GM19463 (cell line): ENCODE measurements around the gene SORL1.

Experiments
- ATAC-seq: cut with Tn5 transposase; IDR thresholded peaks from one replicate; pipeline ENCODE4 v1.9.1; 2021; ENCODE audit warnings: mild to moderate bottlenecking, moderate library complexity; ENCODE audit not compliant: unreplicated experiment

Gene SORL1

GRCh38 chr11:121429556-121429955 lies 22.6 kb upstream of the SORL1 start:
- ATAC-seq, result no peak

GRCh38 chr11:121431820-121432526 lies 20.1 kb upstream of the SORL1 start:
- no peak for ATAC-seq

GRCh38 chr11:121435132-121435531 lies 17.0 kb upstream of the SORL1 start:
- ATAC-seq, result no peak

DNA sequence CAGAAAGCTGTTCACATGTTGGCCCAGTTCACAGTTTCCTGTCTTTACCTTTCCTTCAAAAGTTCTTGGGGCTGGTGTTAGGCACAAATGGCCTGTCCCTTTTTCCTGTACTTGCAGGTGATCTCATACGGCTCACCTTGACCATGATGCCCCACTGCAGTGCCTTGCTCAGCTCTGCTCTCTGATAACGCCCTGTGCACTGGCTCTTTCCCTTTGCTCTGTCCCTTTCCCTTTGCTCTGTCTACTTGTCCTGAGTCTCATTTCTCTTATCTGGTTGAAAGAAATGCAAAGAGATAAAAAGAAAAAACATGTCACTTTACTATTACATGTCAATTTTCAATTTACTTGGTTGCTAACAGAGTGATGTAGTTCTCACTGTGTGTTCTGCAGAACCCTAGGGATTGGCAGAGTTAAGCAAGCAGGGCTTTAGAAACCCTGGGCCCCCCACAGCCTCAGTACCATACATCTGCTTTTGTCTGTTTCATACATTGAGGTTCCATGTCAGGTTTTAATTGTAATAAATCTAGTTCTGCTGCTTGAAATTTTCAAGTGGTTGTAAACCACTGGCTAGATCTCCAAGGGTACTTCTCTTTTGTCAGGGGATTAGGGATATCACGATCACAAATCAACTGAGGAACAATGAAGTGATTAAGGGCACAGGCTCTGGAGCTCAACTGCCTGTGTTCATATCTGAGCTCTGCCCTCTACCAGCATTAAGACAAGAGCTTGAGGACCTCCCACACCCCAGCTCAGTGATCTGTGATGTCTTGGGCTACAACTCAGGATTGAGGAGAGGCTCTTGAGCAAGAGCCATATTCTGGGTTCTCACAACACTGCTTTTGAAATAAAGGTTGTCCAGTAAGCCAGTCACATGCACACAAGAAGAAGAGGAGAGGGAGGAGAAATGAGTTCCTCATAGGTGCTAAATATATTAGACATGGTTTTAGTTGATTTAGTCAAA lies 16.3 kb upstream of the SORL1 start:
- no peak for ATAC-seq

DNA sequence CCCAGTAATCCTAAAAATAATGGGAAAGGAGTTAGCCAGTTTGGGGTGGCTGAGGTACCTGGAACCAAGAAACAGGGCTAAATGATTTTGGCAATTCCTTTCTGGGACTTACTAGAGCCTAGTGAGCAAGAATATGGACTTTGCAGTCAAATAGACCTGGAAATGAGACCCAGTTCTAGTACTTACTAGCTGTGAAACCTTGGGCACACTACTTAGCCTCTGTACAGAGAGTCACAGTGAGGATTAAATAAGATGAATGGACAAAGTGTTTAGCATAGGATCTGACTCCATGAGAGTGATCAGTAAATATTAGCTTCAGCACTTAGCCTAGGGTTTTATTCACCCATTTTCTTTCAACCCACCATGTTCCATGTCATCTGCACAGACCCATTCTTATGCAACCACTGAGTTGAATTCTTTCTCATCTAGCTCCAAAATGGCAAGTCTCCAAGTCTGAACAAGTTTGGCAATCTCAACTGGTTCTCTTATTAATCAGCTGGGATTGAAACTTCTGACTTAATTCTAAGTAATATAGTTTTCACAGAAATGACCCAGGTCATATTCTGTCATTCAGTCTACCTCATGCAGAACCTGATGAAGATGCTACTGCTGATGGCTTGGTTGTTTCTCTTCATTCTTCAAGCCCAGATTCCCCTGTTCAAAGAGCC lies 15.0 kb upstream of the SORL1 start:
- ATAC-seq, result no peak

- ATAC-seq, result no peak
These were observed 14.4 kb upstream of the SORL1 start for GRCh38 chr11:121437686-121438078.

GRCh38 chr11:121439337-121439736 lies 12.8 kb upstream of the SORL1 start:
- no peak for ATAC-seq

DNA sequence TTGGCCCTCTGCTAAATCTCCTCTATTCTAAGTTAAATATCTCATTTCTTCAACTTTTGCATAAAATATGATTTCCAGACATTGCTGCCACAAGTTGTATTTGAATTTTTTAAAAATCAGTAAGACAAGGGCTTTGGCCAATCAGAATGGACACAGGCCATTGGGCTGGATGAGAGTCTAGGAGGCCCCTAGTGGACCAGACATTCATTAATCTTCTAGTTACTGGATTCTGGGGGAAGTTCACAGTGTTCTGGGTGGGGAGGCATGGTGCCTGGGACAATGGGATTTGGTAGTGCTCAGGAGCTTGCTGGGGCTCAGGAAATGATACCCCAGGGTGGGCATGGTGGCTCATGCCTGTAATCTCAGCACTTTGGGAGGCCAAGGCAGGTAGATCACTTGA lies 12.4 kb upstream of the SORL1 start:
- ATAC-seq, result no peak

GRCh38 chr11:121441521-121441920 lies 10.6 kb upstream of the SORL1 start:
- no peak for ATAC-seq

GRCh38 chr11:121443688-121444275 lies 8.3 kb upstream of the SORL1 start:
- no peak for ATAC-seq

DNA sequence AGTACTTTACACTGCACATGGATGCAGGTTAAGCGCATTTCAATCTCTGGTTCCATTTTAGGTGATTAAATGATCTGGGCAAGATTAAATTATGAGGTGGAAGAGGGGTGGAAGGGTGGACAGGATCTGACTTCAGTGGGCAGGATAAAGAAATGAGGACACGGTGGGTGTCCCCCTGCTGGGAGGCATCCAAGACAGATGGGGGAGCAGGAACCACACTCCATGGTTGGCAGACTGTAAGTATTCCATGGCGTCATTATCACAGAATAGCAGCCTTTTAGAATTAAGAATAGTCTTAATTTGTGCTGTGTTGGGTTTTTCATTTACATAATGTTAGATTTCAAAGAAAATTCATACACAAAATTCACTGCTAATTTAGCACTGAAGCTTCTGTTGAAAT lies 7.6 kb upstream of the SORL1 start:
- no peak for ATAC-seq

- ATAC-seq, result peak; percentile 7
These were observed 6.9 kb upstream of the SORL1 start for GRCh38 chr11:121445071-121445768.

GRCh38 chr11:121446752-121447156 lies 5.4 kb upstream of the SORL1 start:
- peak; percentile 29 for ATAC-seq

GRCh38 chr11:121448011-121448410 lies 4.1 kb upstream of the SORL1 start:
- ATAC-seq, result no peak

- ATAC-seq, result no peak
These were observed 3.6 kb upstream of the SORL1 start for GRCh38 chr11:121448431-121448941.

- no peak for ATAC-seq
These were observed 3.0 kb upstream of the SORL1 start for GRCh38 chr11:121449123-121449522.

DNA sequence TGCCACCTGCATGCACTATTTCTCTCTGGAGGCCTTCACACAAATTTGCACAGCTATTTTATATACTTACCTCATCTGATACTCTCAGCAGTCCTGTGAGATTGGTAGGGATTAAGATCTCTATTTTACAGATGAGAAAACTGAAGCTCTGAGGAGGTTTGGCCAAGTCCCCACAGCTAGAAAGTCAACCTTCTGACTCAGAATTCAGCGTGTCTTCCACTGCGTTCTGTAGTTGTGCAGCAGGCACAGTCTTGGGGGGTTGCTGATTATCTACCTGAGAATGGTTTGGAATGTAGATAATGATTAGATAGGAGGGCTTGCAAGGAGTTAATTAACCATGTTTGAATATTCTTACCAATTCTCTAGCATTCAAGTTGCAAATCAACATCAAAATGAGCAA lies 2.5 kb upstream of the SORL1 start:
- ATAC-seq, result no peak

DNA sequence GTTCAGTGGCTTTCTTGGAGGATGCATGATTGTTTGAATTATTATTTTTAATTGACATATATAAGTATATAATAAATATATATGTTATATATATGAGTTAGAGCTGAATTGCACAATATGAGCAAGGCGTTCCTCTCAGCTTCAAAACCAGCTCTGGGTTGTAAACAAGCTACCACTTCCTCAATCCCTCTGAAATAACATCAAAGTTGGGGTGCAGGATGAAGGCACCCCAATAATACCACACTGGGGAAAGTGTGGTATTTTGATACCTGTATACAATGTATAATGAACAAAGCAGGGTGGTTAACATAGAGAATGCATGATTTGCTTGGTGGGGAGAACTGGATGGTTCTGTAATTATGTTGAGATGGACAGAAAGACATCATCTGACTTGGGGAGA lies 1.7 kb upstream of the SORL1 start:
- no peak for ATAC-seq

DNA sequence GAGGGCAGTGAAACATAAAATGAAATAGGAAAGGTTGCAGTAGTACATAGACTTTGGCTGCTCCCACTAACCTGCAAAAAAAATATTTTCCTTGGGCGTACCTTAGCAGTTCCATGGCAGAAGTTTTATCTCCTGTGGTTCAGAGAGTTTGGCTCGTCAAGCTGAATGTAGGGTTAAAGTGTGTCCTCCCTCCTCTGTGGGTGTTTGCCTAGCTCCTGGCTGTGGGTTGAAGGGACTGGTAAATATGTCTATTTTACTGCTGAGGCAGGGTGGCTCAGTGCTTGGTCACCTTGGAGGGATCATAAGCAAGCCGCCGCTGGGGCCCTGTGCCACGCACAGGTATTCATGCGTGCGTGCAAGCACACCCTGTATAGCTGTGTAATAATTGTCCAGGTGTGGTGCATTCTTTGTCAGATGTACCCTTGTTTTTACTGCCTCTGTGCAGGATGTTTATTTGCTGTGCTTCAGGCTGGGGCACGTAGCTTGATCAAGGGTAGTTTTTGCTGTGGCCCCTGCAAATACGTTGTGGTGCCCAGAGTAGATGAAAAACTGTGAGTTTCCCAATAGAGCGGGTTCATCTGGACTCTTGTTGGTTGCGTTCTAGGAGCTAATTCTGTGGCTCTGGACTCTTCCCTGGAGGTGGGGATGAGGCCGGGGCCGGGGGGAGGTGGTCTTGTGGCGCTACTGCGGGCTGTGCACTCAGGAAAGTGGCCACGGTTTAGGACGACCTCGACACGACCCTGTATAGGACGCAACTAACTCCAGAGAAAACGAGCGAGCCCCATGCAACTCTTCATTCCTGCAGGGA lies 732 bp upstream of the SORL1 start:
- ATAC-seq, result no peak
